ENCODE results near the gene AP1S3.

Gene AP1S3

DNA sequence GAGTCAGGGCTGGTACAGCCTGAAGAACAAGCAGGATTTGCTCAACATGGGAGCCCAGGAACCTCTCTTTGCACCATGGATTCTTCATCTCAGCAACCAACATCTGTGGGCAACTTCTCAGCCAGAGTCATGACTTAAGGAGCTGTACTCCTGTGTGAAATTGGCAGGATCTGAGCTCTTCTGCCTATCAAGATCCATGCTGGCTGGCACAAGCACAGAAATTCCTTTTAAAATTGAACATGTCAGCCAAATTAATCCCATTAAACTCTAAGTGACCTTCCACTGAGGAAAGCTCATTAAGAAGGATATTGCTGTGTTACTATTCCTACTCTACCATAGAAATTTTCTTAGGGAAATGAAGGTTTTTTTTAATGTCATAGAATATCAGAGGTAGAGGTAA is 124.7 kb downstream of the AP1S3 start:
- Histone ChIP-seq H3K36me3 (ENCODE audit: control insufficient read depth, insufficient read depth, low read length) (no peaks in the 10 kb centered on the region), H3K4me3 (replicated peaks; ENCODE audit: low read depth, low read length) (no peak overlapping the region), H3K27me3 (replicated peaks; ENCODE audit: control insufficient read depth, insufficient read depth, low read length) (no peaks in the 10 kb centered on the region)
- TF ChIP-seq, protein P1, sequence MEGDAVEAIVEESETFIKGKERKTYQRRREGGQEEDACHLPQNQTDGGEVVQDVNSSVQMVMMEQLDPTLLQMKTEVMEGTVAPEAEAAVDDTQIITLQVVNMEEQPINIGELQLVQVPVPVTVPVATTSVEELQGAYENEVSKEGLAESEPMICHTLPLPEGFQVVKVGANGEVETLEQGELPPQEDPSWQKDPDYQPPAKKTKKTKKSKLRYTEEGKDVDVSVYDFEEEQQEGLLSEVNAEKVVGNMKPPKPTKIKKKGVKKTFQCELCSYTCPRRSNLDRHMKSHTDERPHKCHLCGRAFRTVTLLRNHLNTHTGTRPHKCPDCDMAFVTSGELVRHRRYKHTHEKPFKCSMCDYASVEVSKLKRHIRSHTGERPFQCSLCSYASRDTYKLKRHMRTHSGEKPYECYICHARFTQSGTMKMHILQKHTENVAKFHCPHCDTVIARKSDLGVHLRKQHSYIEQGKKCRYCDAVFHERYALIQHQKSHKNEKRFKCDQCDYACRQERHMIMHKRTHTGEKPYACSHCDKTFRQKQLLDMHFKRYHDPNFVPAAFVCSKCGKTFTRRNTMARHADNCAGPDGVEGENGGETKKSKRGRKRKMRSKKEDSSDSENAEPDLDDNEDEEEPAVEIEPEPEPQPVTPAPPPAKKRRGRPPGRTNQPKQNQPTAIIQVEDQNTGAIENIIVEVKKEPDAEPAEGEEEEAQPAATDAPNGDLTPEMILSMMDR (IDR thresholded peaks at IDR 0.05; ENCODE audit: insufficient read depth, low read length, poor library complexity, severe bottlenecking): no peak
- no peak for DNase-seq (ENCODE audit: extremely low read depth, insufficient read length)

DNA sequence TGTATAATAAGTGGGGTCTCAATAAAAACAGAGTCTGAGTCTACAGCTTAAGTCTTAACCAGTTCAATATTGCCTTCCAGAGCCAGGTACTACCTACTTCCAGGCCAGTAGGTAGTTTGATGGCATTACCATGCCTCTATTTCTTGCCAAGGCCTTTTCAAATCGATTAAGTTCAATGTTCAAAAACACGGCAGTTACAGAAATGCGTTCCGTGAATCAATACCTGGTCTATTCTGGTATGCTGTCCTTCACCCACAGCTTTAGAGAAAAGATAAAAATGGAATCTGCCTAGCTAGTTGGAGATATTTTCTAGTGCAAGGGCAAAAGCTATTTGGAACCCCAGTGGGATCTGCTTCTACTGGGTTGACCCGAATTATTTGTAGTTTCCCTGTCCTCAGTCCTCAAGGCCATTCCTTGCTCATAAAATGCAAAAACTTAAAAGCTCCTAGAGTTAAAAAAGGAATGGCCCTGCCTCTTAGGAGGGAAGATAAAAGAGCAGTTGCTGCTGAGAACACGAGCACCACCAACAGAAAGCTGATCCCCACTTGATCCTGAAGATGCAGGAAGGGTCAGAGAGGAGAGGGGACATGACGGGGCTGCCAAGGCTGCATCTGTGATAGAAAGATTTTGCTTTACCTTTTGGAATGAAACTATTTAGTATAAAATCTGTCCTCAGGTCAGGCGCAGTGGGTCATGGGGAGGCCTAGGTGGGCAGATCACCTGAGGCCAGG is 125.6 kb downstream of the AP1S3 start:
- Histone ChIP-seq H3K36me3 (ENCODE audit: control insufficient read depth, insufficient read depth, low read length) (no peaks in the 10 kb centered on the region), H3K27me3 (replicated peaks; ENCODE audit: control insufficient read depth, insufficient read depth, low read length) (no peaks in the 10 kb centered on the region)
- TF ChIP-seq, protein P1 (IDR thresholded peaks at IDR 0.05; ENCODE audit: insufficient read depth, low read length, poor library complexity, severe bottlenecking): no peak

More for the DNA sequence above, 125.6 kb downstream of the AP1S3 start:
- no peak for DNase-seq (ENCODE audit: extremely low read depth, insufficient read length)
- H3K4me3 ChIP-seq (replicated peaks; ENCODE audit: low read depth, low read length): no peak overlapping the region
